NCI-H2081 (cell line): ENCODE results near the gene RXRA.

Experiments
- DNase-seq, 2 experiments: peaks; one replicate each; lab custom pipeline; 2025; lab: John Stamatoyannopoulos, UW

Gene RXRA

DNA sequence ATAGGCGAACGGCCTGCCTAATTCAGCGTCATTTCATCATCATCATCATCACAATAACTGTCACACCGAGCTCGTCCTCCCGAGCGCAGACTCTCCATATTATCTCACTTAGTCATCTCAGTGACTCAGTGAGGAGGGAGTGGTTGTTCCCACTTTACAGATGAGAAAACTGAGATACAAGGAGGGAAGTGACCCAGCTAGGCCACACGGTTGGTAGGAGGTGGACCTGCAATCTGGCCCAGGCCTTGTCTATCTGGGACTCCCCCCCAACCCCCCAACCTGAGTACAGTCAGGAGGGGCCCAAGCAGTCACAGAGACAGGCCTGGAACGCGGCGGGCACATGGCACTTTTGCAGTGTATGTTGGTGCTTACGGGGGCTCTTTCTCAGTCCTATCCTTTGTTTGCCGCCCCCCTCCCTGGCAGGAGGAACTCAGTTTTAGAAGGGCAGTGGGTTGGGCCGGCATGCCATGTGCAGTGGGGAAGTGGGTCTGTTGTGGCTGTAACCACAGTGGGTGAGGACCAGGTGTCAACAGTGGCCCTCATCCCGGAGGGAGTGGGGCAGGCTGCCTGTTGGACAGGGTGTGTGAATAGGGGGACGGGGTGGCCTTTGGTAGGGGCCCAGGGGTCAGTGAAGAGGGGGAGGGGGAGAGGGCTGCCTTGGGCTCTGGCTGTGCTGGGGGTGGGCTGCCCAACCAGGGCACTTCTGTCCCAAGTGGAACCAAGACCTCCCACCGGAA, 1.7 kb upstream of the RXRA start:
- no peak for DNase-seq

GRCh38 chr9:134325096-134325812, 1.0 kb upstream of the RXRA start:
- no peak for DNase-seq

DNA sequence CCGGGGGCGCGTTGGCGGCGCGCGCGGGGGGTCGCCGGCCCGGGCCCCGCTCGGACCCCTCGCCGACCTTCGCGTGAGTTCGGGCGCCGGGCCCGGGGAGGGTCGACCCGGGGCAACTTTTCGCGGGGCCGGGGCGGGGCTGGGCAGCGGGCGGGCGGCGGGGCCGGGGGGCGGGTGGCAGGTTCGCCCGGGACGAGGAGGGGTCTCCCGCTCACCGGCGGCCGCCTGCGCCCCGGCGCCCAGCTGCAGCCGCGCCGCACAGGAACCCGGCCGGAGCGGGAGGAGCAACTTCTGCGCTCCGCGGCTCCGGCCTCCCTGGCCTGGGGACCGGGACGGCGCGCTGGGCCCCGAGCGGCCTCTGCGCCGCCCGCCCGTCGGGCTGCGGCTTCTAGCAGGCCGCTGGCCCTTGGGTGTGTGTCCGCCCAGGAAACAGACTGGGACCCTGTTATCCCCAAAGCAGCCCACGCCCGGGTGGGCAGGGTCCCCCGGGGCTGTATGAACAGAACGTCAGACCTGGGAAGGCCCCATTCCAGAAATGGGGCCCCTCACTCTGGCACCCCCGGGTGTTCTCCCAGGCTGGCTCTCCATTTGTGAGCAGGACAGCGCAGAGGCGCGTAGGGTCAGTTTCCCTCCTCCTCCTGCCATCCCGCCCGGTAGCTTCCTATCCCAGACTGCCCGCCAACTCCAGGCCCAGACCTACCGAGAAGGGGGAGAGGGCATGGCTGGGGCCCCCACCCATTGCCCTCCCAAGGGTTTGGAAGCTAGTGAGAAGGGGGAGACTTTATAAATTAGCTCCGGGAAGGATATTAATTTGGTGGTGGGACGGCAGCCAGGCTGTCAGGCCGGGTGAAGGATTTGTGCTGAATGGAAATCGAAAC, 708 bp downstream of the RXRA start:
- no peak for DNase-seq

DNA sequence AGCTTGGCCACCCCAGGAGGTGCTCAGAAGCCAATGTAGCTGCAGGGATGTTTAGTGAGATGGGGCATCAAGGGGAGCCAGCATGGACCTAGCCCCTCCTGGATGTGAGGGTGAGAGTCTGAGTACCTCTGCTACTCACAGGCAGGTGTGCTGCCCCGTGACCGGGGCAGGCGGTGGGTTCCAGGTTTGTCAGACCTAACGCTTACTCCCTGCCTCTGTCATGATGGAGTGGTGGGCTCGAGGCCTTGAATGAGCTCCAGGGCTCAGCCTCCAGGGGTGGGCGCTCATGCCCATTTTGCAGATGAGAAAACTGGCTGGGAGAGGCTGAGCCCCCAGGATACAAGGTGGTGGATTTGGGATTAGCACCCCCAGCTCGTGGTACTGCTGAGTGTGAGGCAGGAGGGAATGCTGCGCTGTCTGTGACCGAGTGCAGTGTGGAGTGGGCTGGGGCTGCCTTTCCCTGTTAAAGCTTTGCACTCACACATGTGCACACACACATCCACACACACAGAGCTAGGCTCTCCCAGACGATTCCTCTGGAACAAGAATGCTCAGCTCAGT, 1.5 kb downstream of the RXRA start:
- no peak for DNase-seq

GRCh38 chr9:134328341-134328840, 2.1 kb downstream of the RXRA start:
- DNase-seq = no peak

DNA sequence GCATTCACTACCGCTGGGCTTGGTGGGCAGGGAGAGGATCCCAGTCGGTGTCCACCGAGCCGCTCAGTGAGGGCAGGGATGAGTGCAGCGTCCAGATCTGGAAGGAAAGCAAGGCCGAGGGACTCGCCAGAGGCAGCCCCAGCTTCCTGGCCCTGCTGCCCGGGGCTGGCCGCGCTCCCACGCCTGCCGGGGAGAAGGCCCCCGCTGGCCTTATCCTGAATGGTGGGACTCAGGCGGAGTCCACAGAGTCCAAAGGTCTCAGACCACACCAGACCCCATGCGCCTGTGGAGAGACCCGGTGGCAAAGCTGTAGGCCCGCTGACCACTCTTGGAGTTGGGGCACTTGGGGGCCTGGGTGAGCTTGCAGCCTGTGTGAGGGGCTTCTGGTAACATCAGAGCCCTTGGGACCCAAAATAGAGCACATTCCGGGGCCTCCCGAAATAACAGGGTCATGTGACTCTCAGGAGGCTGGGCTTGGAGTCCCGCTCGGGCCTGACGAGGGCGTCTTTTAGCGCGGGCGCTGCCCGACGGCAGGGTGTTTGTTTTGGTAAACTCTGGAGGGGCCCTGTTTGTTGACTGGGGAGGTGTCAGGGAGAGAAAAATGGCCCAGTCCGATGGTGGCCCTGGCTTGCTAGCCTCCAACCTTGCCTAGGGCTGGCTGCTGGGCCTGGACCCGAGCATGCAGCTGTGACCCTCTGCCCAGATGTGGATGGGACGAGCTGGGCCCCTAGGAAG, 2.8 kb downstream of the RXRA start:
- DNase-seq = no peak

DNA sequence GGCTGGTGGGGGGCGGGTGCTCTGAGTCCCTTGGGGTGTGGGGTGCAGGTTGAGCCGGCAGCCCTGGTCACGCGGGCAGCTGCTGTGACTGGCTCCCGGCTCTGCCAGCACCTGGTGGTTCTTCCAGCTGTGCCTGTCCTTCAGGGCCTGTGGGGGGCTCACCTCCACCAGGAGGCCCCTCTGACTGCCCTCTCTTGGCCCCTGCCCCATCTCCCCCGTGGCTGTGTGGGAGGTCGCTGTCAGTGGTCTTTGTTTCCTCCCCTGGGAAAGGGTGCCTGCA, 3.3 kb downstream of the RXRA start:
- DNase-seq = no peak

- DNase-seq = no peak
Observed at GRCh38 chr9:134329886-134330285, 3.6 kb downstream of the RXRA start.

- no peak for DNase-seq
Observed at GRCh38 chr9:134330590-134330989, 4.3 kb downstream of the RXRA start.

- DNase-seq = no peak
Observed at GRCh38 chr9:134331186-134332025, 5.2 kb downstream of the RXRA start.

- DNase-seq = no peak
Observed at GRCh38 chr9:134332266-134332665, 6.0 kb downstream of the RXRA start.

DNA sequence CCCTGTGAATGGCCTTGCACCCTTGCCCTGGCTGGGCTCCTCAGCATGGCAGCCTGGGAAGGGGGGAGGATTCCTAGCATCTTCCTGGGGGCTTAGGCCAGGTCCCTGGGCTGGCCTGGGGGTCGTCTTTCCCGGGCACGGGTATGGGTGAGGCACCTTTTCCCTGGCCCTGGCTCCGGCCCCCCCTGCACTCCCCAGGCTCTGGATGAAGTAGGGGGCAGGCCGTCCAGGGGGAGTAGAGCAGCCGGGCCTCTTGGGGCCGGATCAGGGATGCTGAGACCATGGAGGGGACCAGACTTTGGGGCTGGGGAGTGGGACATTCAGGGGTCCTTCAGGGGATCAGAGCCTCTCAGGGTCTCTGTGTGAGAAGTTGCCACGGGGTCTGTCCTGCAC, 6.6 kb downstream of the RXRA start:
- DNase-seq = no peak

GRCh38 chr9:134333234-134333873, 7.1 kb downstream of the RXRA start:
- DNase-seq = no peak

DNA sequence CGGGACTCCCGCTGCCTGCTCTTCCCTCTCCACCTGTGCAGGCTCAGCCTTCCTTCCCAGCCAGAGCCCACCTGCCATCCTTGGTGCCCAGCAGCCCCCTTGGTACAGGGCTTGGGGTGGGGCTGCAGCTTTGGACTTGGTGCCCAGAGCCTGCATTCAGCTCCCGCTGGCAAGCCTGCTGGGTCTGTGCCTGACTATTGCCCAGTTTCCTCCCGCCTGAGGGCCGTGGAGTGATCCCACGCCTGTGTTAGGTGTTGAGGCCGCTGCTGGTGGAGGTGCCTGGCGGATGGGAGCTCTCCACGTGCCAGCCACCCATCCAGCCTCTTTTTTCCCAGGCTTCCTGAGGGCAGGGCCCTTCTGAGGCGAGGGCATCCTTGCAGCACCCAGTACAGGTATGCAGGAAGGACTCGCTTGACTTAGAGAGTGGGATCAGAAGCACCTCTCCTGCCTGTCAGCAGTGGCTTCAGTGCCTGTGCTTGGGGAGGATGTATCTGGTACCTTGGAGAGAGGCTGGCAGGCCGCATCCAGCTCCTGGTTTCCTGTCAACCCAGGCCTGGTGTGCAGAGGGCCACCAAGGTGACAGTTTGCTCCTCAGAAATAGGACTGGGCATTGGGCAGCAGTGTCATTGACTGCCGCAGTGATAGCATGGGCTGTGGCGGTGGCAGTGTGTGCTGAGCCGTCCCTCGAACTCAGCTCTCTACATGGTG, 7.8 kb downstream of the RXRA start:
- DNase-seq = no peak

GRCh38 chr9:134335061-134335460, 8.8 kb downstream of the RXRA start:
- DNase-seq = no peak

DNA sequence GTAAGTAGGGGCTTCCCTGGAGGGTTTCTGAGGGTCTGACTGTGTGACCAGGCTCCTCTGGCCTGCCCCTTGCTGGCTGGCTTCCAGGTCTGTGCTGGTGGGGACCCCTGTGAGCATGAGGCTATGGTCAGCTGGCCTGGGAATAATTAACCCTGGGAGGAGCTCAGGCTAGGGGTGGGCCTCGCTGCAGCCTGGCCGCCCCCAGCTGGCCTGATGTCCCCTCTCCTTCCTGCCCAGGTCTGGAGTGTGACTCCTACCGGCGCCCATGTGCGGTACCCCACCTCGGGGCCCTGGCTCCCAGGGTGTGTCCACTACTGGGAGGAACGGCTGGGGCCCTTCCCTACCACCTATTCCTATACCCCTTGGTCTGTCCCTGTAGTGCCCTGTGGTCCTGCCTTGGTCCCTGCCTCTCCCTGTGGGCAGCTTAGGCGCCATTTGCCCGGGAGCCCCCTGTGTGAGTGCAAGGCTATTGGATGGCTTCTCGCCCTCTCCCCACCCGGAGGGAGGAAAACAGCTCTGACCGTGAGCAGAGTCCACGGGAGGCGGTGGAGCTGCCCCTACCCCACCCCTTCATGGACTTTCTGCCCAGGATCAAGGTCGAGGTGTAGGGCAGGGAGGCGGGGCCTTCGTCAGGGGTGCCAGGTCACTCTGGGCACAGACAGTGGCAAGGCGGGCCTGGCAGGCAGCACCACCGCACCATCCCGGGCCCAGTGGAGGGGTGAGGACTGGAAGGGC, 9.4 kb downstream of the RXRA start:
- DNase-seq = no peak

DNA sequence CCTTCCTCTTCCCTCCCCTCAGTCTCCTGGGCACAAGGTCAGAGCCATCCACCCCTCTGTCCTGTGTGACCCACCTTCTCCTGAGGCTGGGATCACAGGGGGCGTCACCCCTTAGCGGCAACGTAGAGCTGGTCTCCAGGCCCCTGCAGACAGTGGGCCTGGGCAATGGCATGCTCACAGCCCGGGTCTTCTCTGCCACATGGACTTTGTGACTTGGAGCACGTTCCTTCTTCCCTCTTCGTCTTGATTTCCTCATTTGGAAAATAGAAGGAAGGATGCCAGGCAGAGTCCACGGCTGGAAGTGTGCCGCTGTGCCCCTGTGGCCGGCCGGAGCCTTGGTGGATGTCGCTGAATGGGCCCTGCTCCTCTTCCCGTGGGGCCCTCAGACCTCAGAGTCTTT, 10.0 kb downstream of the RXRA start:
- no peak for DNase-seq

DNA sequence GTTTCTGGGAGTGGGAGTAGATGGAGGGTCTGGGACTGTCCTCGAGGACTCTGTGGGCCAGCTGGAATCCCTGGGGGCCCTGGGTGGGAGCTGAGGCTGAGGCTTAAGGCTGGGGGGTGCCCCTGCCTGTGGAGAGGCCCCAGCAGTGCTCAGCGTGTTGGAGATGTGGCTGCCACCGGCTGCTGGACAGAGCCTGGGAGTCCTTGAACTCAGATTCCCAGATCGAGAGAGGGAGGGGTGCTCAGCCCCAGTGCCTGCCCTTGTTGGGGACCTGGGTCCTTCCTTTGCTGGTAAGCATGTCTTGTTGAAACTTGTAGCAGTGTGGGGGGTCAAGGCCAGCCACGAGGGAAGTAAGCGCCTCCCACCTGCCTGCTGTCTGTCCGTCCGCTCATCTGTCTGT, 10.7 kb downstream of the RXRA start:
- DNase-seq = no peak

DNA sequence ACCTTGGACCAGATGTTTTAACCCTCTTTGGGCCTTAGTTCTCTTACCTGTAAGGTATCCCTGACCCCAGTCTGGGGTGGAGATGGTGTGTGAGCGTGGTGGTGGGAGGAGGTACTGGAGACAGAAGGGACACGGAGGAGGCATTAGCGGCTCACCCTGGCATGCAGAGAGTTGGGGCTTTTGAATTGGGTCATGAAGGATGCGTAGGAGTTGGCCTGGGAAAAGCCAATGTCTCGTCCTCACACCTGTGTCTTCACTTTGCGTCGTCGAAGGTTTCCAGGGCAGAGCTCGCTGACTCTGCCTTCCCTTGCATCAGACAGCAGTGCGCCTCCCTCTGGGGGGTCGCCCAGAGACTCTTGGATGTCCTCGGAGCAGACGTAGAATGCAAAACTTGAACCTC, 11.2 kb downstream of the RXRA start:
- no peak for DNase-seq
